Forelimb muscle (tissue), 1 donor: ENCODE measurements around the gene TRAF3IP3. TPM values are rescaled to one million over a fixed set of nuclear protein-coding genes. Genes with fewer than 3 reads are reported as not detected.
A peak's percentile ranks its signal among the peaks of the same experiment; 100 is the strongest.

ENCODE experiments used
- DNase-seq: peaks from one replicate; pipeline ENCODE4 v3.0.0-alpha.2; 2013; ENCODE audit warnings: low read depth
- polyA plus RNA-seq: library from polyadenylated mRNA; unstranded; fragments of 120-200 nt; gene quantifications from one replicate; pipeline ENCODE4 v1.2.1, GENCODE V29; 2013; ENCODE audit not compliant: insufficient read length

TRAF3IP3 gene
- polyA plus RNA-seq, 1 donor: 3.1 TPM

DNA sequence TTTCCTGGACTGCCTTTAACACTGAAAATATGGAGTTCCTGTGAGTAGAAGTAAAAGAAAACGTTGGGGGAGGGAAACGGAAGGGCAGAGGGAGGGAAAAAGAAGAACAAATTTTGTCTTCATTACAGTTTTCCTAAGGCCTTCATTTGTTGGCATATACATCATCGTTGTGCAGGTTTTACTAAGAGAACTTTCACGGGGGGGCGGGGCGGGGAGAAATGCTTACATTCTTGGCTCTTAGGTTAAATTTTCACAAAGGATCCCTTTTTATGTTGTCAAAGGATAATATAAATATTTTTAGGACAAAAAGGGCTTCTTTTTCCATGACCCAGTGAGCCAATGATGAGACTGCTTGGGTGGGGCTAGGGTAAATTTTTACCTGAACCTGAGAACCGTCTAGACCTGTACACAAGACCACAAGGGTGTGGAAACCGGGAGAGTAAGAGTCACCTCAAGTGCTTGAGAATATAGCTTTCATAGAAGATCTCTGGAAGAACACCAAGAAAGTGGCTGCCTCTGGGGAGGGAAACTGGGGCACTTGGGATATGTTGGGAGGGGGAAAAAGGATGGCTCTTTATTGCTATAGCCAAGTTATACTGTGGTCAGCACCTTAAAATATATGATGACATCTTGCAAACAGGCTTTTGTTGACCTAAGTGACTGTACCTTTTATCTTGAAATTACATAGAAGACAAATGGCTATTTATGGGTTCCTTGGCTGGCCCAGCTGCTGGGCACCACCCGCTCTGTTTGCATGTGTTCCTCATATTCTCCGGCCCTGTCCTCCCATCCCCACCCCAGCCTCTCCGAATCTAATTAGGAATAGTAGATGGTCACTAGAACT, 70.0 kb downstream of the TRAF3IP3 start:
- DNase-seq: no peak

DNA sequence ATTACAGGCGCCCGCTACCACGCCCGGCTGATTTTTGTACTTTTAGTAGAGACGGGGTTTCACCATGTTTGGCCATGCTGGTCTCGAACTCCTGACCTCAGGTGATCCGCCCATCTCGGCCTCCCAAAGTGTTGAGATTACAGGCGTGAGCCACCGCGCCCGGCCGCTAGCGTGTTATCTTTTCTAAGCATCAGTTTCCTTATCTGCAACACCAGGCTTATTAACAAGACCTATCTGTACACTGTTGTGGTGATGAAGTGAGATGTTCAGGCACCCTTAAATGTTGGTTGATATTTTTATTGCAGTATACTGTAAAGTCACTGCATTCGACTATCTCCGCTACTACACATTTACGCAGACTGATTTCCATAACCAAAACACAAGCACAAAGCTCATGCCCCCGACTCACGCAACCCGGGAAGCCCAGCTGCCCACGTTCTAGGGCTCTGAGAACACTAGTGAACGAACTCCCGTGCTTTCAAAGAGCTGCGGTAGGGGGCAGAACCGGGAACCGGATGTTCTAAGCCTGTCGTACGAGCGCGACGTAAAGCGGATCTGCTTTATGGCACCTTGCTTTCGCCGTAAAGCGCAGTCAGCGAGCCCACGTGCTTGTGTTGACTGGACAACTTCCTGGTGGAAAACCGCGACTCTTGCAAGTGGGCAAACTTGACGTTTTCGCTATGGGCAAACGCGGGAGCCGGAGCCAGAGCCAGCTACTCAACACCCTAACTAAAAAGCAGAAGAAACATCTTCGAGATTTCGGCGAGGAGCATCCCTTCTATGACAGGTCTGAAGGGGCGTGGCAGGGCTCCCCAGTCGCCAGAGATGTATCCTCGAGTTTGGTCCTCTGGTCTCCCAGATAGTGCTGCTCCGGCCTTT, 71.8 kb downstream of the TRAF3IP3 start, which contains the start of gene UTP25:
TSS of gene UTP25 (plus strand) at position 589 of the 879 bp plus-strand sequence. CDS start at position 681, 92 bp downstream.
- peak; percentile 88 for DNase-seq

DNA sequence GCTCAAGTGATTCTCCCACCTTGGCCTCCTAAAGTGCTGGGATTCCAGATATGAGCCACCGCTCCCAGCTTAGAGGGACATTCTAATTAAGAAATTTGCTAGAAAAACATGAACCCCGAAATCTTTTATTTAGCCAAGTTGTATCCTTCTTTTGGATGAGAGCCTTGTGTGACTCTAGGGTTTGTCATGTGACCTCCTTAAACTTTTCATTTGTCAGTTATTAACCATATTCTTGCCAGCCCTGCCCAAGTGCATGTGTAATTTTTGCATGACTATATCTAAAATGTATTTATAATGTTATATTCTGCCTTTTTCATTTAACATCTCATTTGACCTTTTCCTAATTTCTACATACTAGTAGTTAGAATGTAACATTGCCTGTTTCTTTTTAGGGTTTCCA, 73.9 kb downstream of the TRAF3IP3 start:
- no peak for DNase-seq

DNA sequence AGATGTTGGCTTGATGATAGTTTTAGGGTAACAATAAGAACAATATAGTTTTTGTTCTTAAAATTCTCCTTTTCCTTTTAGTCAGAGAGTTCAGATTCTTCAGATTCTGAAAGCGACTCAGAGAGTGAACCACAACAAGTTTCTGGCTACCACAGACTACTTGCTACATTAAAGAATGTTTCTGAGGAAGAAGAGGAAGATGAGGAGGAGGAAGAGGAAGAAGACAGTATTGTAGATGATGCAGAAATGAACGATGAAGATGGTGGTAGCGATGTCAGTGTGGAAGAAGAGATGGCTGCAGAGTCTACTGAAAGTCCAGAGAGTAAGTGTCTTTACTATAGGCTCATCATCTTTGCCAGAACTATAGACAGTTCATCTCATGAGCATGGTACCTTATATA, 74.9 kb downstream of the TRAF3IP3 start:
- DNase-seq: no peak

DNA sequence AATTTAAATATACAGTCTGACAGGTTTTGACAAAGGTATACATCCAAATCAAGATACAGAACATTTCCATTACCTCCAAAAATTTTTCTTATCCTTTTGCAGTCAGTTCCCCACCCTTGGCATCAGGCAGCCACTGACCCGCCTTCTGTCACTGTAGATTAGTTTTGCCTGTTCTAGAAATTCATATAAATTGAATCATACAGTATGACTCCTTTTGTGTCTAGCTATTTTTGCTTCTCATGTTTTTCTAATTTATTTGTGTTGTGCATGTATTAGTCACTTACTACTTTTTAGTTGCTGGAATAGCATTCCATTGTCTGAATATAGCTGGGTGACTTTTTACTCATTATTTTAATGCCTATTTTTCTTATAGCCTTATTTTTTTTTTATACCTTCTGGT, 75.8 kb downstream of the TRAF3IP3 start:
- DNase-seq: no peak

Other genes starting within 250 kb of the TRAF3IP3 start
- gene CAMK1G, start 172.3 kb upstream of the TRAF3IP3 start, polyA plus RNA-seq: not detected
- gene LAMB3, start 103.6 kb upstream of the TRAF3IP3 start, polyA plus RNA-seq: 0.70 TPM
- 3.8 TPM for gene G0S2, start 80.6 kb upstream of the TRAF3IP3 start, polyA plus RNA-seq
- gene HSD11B1, start 51.2 kb upstream of the TRAF3IP3 start, polyA plus RNA-seq: not detected
- gene C1orf74, start 28.5 kb downstream of the TRAF3IP3 start, polyA plus RNA-seq: 2.3 TPM
- gene IRF6, start 50.1 kb downstream of the TRAF3IP3 start, polyA plus RNA-seq: 0.34 TPM
- 6.1 TPM for gene UTP25, start 71.9 kb downstream of the TRAF3IP3 start, polyA plus RNA-seq
- 1.7 TPM for gene SYT14, start 182.2 kb downstream of the TRAF3IP3 start, polyA plus RNA-seq